Common myeloid progenitor, CD34-positive (primary cell): ENCODE results near the gene IL10RA.

Source experiments
- CTCF ChIA-PET: fragments of 350-600 bp; sonication (Branson Sonifier 250); formaldehyde crosslinking; loops from one replicate; lab custom pipeline; 2021; ENCODE audit warnings: antibody characterized with exemption; lab: Charles Lee
- POLR2A ChIA-PET: fragments of 350-600 bp; sonication (Branson Sonifier 250); formaldehyde crosslinking; loops from one replicate; lab custom pipeline; 2021; ENCODE audit warnings: antibody characterized with exemption; lab: Charles Lee
- DNase-seq, 3 donors: peaks; one replicate each; pipeline versions ENCODE4 v3.0.0 to v3.0.0-alpha.2; 2013
- H3K27ac ChIP-seq, 2 experiments: 1 replicate in 1 of 2; 2 replicates in 1 of 2; pipeline ENCODE4 v1.7.0; 2013; ENCODE audit warnings: inconsistent platforms in 2 of 2, low read length in 2 of 2, mild to moderate bottlenecking in 2 of 2, low read depth in 1 of 2, moderate library complexity in 1 of 2; ENCODE audit not compliant: severe bottlenecking in 2 of 2, insufficient read depth in 1 of 2, poor library complexity in 1 of 2
- H3K27me3 ChIP-seq, 5 experiments: replicated peaks in 2 of 5; 1 replicate in 3 of 5; 2 replicates in 2 of 5; pipeline versions ENCODE4 v1.6.1 to v1.7.0; 2013; ENCODE audit warnings: low read length in 4 of 5, mild to moderate bottlenecking in 2 of 5, moderate library complexity in 2 of 5, inconsistent platforms in 1 of 5; ENCODE audit not compliant: insufficient read depth in 5 of 5, control insufficient read depth in 4 of 5
- H3K36me3 ChIP-seq, 4 experiments: 1 replicate in 2 of 4; 2 replicates in 2 of 4; pipeline versions ENCODE4 v1.6.1 to v1.7.0; 2013; ENCODE audit warnings: low read length in 3 of 4, control low read depth in 1 of 4, mild to moderate bottlenecking in 1 of 4; ENCODE audit not compliant: control insufficient read depth in 4 of 4, insufficient read depth in 4 of 4
- H3K4me1 ChIP-seq, 4 experiments: 1 replicate in 3 of 4; 2 replicates in 1 of 4; pipeline versions ENCODE4 v1.6.1 to v1.7.1; 2013; ENCODE audit warnings: low read length in 3 of 4, mild to moderate bottlenecking in 3 of 4, control low read depth in 1 of 4, inconsistent platforms in 1 of 4, moderate library complexity in 1 of 4; ENCODE audit not compliant: control insufficient read depth in 4 of 4, insufficient read depth in 4 of 4; ENCODE audit errors: control extremely low read depth in 1 of 4
- H3K4me3 ChIP-seq, 7 experiments: 1 replicate in 4 of 7; 2 replicates in 3 of 7; pipeline versions ENCODE4 v1.5.1 to v1.7.0; 2013; ENCODE audit warnings: mild to moderate bottlenecking in 7 of 7, low read length in 6 of 7, moderate library complexity in 6 of 7, inconsistent platforms in 2 of 7, low read depth in 2 of 7, control low read depth in 1 of 7; ENCODE audit not compliant: insufficient read depth in 4 of 7, control insufficient read depth in 1 of 7; ENCODE audit errors: extremely low read depth in 1 of 7
- H3K9me3 ChIP-seq, 5 experiments: 1 replicate in 4 of 5; 2 replicates in 1 of 5; pipeline versions ENCODE4 v1.6.1 to v1.7.1; 2013; ENCODE audit warnings: low read length in 4 of 5, mild to moderate bottlenecking in 2 of 5, inconsistent platforms in 1 of 5, low read depth in 1 of 5, moderate library complexity in 1 of 5; ENCODE audit not compliant: control insufficient read depth in 4 of 5, insufficient read depth in 2 of 5; ENCODE audit errors: control extremely low read depth in 1 of 5
- WGBS: methylation state at CpG from one replicate; pipeline ENCODE4 v1.1.5; 2013; ENCODE audit not compliant: insufficient coverage; 5-methylcytosine and 5-hydroxymethylcytosine counted together

IL10RA gene

GRCh38 chr11:118049771-118050170 is 63.6 kb downstream of the IL10RA start:
- H3K4me3 ChIP-seq: no peak overlapping the region
- CTCF ChIA-PET: interaction anchor here (1.0 to 13.4 kb wide), 6 partner anchors 16 to 230 kb away, joined by 3 to 229 read pairs (median 34); partner anchors contain the start of gene FXYD2
- no peaks in the 10 kb centered on the region for H3K36me3 ChIP-seq
- no peak overlapping the region for H3K27ac ChIP-seq
- peaks cover 0 to 20% (median 6%) of the 10 kb centered on the region in 4 experiments for H3K4me1 ChIP-seq
- H3K27me3 ChIP-seq: no peaks in the 10 kb centered on the region
- DNase-seq: no peak
- H3K9me3 ChIP-seq: no peaks in the 10 kb centered on the region
- WGBS: 98% methylated on average over 6 of the region's 6 CpGs
- POLR2A ChIA-PET: no interaction called here

GRCh38 chr11:118050208-118050891 is 64.2 kb downstream of the IL10RA start:
- DNase-seq: no peak
- WGBS: 93% methylated on average over 4 of the region's 7 CpGs
- no peak overlapping the region for H3K27ac ChIP-seq
- no peaks in the 10 kb centered on the region for H3K27me3 ChIP-seq
- H3K36me3 ChIP-seq: no peaks in the 10 kb centered on the region
- ChIA-PET POLR2A (no interaction called here), CTCF (interaction anchor here (1.0 to 13.4 kb wide), 7 partner anchors 9 to 230 kb away, joined by 3 to 229 read pairs (median 4); partner anchors contain the start of gene FXYD2)
- no peaks in the 10 kb centered on the region for H3K9me3 ChIP-seq
- peaks cover 0 to 21% (median 6%) of the 10 kb centered on the region in 4 experiments for H3K4me1 ChIP-seq
- no peak overlapping the region for H3K4me3 ChIP-seq
